GM23338 (cell line): ENCODE measurements around the gene NEK7.

Experiments
- EZH2 ChIP-seq: fragments of 200-600 bp; sonication (generic); IDR thresholded peaks from one replicate; pipeline ENCODE4 v1.8.0; 2017; ENCODE audit warnings: antibody characterized with exemption, mild to moderate bottlenecking, low read depth; ENCODE audit not compliant: unreplicated experiment
- EZH2phosphoT487 ChIP-seq: fragments of 200-600 bp; sonication (generic); IDR thresholded peaks from one replicate; pipeline ENCODE4 v1.8.1; 2018; ENCODE audit warnings: antibody characterized with exemption; ENCODE audit not compliant: unreplicated experiment
- POLR2AphosphoS5 ChIP-seq: IDR thresholded peaks from 2 replicates; pipeline ENCODE4 v1.6.1; 2016; ENCODE audit warnings: antibody characterized with exemption, low read depth
- REST ChIP-seq: IDR thresholded peaks from one replicate; pipeline ENCODE4 v1.6.1; 2018; ENCODE audit warnings: antibody characterized with exemption; ENCODE audit not compliant: unreplicated experiment
- TF ChIP-seq, protein P1 (sequence below), 2 experiments: fragments of 200-600 bp in 1 of 2; sonication (generic) in 1 of 2; conservative IDR thresholded peaks; 2 replicates each; pipeline versions ENCODE4 v1.5.1 to v1.6.1; 2016 to 2017; ENCODE audit warnings: antibody characterized with exemption in 2 of 2, low read depth in 2 of 2, mild to moderate bottlenecking in 2 of 2, moderate library complexity in 1 of 2

GRCh38 chr1:198150369-198150768 lies 6.4 kb upstream of the NEK7 start:
- TF ChIP-seq REST (no peak), EZH2phosphoT487 (no peak), EZH2 (no peak), POLR2AphosphoS5 (no peak)
- TF ChIP-seq, protein P1, sequence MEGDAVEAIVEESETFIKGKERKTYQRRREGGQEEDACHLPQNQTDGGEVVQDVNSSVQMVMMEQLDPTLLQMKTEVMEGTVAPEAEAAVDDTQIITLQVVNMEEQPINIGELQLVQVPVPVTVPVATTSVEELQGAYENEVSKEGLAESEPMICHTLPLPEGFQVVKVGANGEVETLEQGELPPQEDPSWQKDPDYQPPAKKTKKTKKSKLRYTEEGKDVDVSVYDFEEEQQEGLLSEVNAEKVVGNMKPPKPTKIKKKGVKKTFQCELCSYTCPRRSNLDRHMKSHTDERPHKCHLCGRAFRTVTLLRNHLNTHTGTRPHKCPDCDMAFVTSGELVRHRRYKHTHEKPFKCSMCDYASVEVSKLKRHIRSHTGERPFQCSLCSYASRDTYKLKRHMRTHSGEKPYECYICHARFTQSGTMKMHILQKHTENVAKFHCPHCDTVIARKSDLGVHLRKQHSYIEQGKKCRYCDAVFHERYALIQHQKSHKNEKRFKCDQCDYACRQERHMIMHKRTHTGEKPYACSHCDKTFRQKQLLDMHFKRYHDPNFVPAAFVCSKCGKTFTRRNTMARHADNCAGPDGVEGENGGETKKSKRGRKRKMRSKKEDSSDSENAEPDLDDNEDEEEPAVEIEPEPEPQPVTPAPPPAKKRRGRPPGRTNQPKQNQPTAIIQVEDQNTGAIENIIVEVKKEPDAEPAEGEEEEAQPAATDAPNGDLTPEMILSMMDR (conservative IDR thresholded peaks at IDR 0.05; ENCODE audit: low read depth in 2 of 2) = no peak
